Left lung (tissue), 10 donors: Measurements from ENCODE around the gene SYT14. TPM values are rescaled to one million over a fixed set of nuclear protein-coding genes. Genes with fewer than 3 reads are reported as not detected.
"Not testable (repeated sequence)": the region's sequence is repeated elsewhere in the genome, so short reads cannot be mapped to it uniquely, and the experiment has no call there.

Experiments
- ATAC-seq: fragments of 200-7000 bp; cut with Tn5 transposase; one replicate; pipeline ENCODE4 v1.9.1; 2020; ENCODE audit warnings: moderate library complexity
- DNase-seq, 4 donors: peaks; one replicate each; pipeline ENCODE4 v3.0.0-alpha.2; 2013 to 2020
- H3K27ac ChIP-seq, 2 donors: fragments of 200-600 bp; sonication (generic) in 1 of 2; one replicate each; pipeline versions ENCODE4 v1.5.0 to v1.8.0; 2020 to 2021
- H3K27me3 ChIP-seq, 2 donors: fragments of 200-600 bp; sonication (generic) in 1 of 2; one replicate each; pipeline versions ENCODE4 v1.5.0 to v1.8.0; 2020 to 2021
- H3K36me3 ChIP-seq, 2 donors: fragments of 200-600 bp; sonication (generic) in 1 of 2; one replicate each; pipeline versions ENCODE4 v1.5.0 to v1.8.0; 2020 to 2021
- H3K4me1 ChIP-seq, 2 donors: fragments of 200-600 bp; one replicate each; pipeline ENCODE4 v1.8.0; 2021
- H3K4me3 ChIP-seq, 2 donors: fragments of 200-600 bp; sonication (generic) in 1 of 2; one replicate each; pipeline versions ENCODE4 v1.5.0 to v1.8.0; 2020 to 2021; ENCODE audit warnings: mild to moderate bottlenecking in 1 of 2
- H3K9me3 ChIP-seq, 2 donors: fragments of 200-600 bp; sonication (generic) in 1 of 2; one replicate each; pipeline versions ENCODE4 v1.5.0 to v1.8.0; 2020 to 2021
- intact Hi-C, 2 donors: fragments of 100-400 bp; cut with DNase I; formaldehyde crosslinking; loops; one replicate each; pipeline versions ENCODE4 v1.11.2 to v1.14.2; 2022
- polyA plus RNA-seq, 6 donors: library from polyadenylated mRNA; unstranded; fragments of 120-200 nt; gene quantifications; one replicate each; pipeline ENCODE4 v1.2.1, GENCODE V29; 2013; ENCODE audit not compliant: insufficient read length in 6 of 6
- total RNA-seq, 2 donors: library from RNA; stranded (reverse); fragmentation: NEBNext Ultra II Directional; extraction: Animal tissue kit (Norgen Biotek cat#: 25700); gene quantifications; one replicate each; pipeline ENCODE4 v1.2.1, GENCODE V29; 2021
- TF ChIP-seq, protein P1 (sequence below), 2 donors: fragments of 200-600 bp; sonication (generic) in 1 of 2; IDR thresholded peaks; one replicate each; pipeline versions ENCODE4 v1.5.0 to v1.8.0; 2021; ENCODE audit warnings: antibody characterized with exemption in 2 of 2
- donor health status: DM: no; HTN: yes; CAD: no.
- donor health status: DM: no; HTN: no; CAD: no.

The SYT14 gene
- total and polyA plus RNA-seq, 8 donors = 0.16 to 1.1 (median 0.34) TPM; not detected in 1

DNA sequence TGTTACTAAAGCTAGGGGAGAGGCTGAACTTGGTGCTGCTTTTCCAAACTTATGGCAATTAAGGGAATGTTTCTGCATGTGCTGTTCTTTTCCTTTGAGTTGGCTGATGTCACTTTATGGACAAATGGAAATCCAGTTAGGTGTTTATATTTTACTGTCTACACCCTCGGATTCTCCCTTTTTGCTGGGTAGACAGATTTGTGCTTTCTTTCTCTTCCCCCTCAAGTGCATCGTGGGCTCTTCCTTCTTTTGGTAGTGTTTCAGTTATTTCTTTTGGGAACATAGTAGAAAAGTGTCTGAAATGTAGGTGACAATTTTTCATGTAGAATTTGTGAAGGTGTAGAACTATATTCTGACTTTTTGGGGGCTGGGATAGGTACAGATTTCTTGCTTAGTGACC, 22.9 kb downstream of the SYT14 start:
- intact Hi-C loops = no loop called here
- Histone ChIP-seq H3K27me3 (no peaks in the 10 kb centered on the region), H3K4me3 (no peak overlapping the region), H3K9me3 (no peaks in the 10 kb centered on the region), H3K4me1 (no peaks in the 10 kb centered on the region), H3K36me3 (no peaks in the 10 kb centered on the region), H3K27ac (no peak overlapping the region)
- DNase-seq (no peak), ATAC-seq (no peak)
- TF ChIP-seq, protein P1, sequence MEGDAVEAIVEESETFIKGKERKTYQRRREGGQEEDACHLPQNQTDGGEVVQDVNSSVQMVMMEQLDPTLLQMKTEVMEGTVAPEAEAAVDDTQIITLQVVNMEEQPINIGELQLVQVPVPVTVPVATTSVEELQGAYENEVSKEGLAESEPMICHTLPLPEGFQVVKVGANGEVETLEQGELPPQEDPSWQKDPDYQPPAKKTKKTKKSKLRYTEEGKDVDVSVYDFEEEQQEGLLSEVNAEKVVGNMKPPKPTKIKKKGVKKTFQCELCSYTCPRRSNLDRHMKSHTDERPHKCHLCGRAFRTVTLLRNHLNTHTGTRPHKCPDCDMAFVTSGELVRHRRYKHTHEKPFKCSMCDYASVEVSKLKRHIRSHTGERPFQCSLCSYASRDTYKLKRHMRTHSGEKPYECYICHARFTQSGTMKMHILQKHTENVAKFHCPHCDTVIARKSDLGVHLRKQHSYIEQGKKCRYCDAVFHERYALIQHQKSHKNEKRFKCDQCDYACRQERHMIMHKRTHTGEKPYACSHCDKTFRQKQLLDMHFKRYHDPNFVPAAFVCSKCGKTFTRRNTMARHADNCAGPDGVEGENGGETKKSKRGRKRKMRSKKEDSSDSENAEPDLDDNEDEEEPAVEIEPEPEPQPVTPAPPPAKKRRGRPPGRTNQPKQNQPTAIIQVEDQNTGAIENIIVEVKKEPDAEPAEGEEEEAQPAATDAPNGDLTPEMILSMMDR (IDR thresholded peaks at IDR 0.05) = no peak

DNA sequence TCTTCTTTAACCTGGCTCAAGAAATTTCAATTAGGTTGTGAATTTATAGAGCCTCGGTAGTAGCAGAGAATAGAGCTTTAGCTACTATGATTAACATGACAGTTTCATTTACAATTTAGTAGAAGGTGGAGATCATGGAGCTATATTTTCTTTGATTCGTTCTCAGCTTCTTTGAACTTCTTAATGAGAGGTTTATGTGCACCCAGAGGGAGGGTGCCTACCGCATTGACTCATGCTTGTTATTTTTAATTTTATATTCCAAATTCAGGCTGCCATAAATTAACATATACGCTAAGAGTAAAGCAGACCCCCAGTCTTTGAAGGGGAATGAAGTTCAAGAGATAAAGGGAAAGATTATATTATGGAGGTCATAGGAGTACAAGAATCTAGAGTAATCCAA, 24.4 kb downstream of the SYT14 start:
- DNase-seq = no peak
- TF ChIP-seq, protein P1 (IDR thresholded peaks at IDR 0.05) = no peak
- H3K27ac ChIP-seq = no peak overlapping the region
- H3K4me1 ChIP-seq = no peaks in the 10 kb centered on the region
- H3K9me3 ChIP-seq = no peaks in the 10 kb centered on the region
- no peak overlapping the region for H3K4me3 ChIP-seq
- no peak for ATAC-seq
- intact Hi-C loops = no loop called here
- no peaks in the 10 kb centered on the region for H3K36me3 ChIP-seq
- no peaks in the 10 kb centered on the region for H3K27me3 ChIP-seq

DNA sequence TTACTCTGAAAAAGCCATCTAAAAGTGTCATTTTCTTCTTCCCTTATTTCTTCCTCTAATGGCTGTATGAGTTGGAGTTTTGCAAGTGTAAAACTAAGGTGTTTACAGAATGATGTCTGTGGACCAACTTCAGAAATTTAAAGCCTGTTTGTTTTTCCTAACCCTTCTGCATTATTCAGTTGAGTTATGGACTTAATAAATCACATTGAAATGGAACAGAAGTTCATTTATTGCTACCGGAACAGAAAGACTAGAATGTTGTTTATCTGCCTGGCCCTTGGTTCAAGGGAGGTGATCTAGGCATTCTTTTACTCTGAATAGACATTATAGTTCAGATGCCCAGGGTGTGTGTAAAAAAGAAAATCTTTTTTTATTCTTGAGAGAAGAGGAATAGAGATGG, 24.8 kb downstream of the SYT14 start:
- Histone ChIP-seq H3K27ac (no peak overlapping the region), H3K4me1 (no peaks in the 10 kb centered on the region), H3K27me3 (no peaks in the 10 kb centered on the region), H3K36me3 (no peaks in the 10 kb centered on the region), H3K9me3 (no peaks in the 10 kb centered on the region), H3K4me3 (no peak overlapping the region)
- intact Hi-C loops = no loop called here
- DNase-seq = no peak
- no peak for ATAC-seq
- TF ChIP-seq, protein P1 (IDR thresholded peaks at IDR 0.05) = no peak

- TF ChIP-seq, protein P1 (IDR thresholded peaks at IDR 0.05) = no peak
- no peaks in the 10 kb centered on the region for H3K9me3 ChIP-seq
- no peak overlapping the region for H3K27ac ChIP-seq
- DNase-seq (peak in 1 of 4 donors; percentile 9), ATAC-seq (no peak)
- H3K4me3 ChIP-seq = no peak overlapping the region
- H3K36me3 ChIP-seq = no peaks in the 10 kb centered on the region
- H3K27me3 ChIP-seq = no peaks in the 10 kb centered on the region
- intact Hi-C loops = no loop called here
- no peaks in the 10 kb centered on the region for H3K4me1 ChIP-seq
These were observed 28.0 kb downstream of the SYT14 start for GRCh38 chr1:209965996-209966395.

DNA sequence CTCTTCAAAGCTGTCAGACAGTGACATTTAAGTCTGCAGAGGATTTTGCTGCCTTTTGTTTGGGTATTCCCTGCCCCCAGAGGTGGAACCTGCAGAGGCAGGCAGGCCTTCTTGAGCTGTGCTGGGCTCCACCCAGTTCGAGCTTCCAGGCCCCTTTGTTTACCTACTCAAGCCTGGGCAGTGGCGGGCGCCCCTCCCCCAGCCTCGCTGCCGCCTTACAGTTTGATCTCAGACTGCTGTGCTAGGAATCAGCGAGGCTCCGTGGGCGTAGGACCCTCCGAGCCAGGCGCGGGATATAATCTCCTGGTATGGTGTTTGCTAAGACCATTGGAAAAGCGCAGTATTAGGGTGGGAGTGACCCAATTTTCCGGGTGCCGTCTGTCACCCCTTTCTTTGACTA, 40.7 kb downstream of the SYT14 start:
- H3K9me3 ChIP-seq, H3K4me1 ChIP-seq, H3K27me3 ChIP-seq, ATAC-seq, H3K4me3 ChIP-seq, H3K36me3 ChIP-seq, intact Hi-C loops, H3K27ac ChIP-seq: not testable (repeated sequence)
- peak in 1 of 4 donors; percentile 54 for DNase-seq

DNA sequence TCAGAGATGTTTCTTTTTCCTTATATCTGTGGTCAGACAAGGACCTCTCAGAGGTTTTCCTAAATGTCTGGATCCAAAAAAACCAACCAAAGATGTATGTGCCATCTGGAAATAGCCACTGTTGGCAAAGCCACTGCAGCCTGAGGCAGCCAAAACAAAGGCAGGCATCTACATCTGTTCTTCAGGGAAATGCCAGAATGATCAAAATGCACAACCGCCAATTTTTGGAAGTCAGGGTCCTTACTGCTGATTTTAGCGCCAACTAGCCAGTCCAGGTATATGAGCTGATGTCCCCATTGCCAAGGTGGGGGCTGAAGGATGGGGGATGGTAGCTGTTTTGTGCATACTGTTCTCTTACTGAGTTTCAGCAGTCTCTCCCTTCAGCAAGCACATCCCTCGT, 45.9 kb downstream of the SYT14 start:
- DNase-seq = no peak
- TF ChIP-seq, protein P1 (IDR thresholded peaks at IDR 0.05) = no peak
- Histone ChIP-seq H3K4me1 (no peaks in the 10 kb centered on the region), H3K36me3 (no peaks in the 10 kb centered on the region), H3K9me3 (peaks cover 0 to 4% of the 10 kb centered on the region in 2 donors), H3K4me3 (no peak overlapping the region), H3K27me3 (no peaks in the 10 kb centered on the region), H3K27ac (no peak overlapping the region)
- no peak for ATAC-seq
- intact Hi-C loops = no loop called here
